K562 (cell line): ENCODE results near the gene PCDH9. TPM values are rescaled to one million over a fixed set of nuclear protein-coding genes. Genes with fewer than 3 reads are reported as not detected.

Experiments used
- ATAC-seq: fragments of 200-7000 bp; cut with Tn5 transposase; 3 replicates; pipeline ENCODE4 v1.9.1; 2020; ENCODE audit warnings: moderate library complexity
- BruUV-seq: library from RNA; stranded (reverse); fragments of 400-500 nt; replicated peaks from 2 replicates; lab custom pipeline; 2021; lab: Mats Ljungman, UMichigan
- CTCF ChIA-PET: fragments of 300-600 bp; formaldehyde crosslinking; extraction: SDS; loops from one replicate; lab custom pipeline; 2021; ENCODE audit warnings: low intra/inter-chr PET ratio; lab: Yijun Ruan, JAX
- POLR2A ChIA-PET: fragments of 300-600, 350-650 bp; sonication (Branson Sonifier 250); formaldehyde crosslinking; extraction: SDS; loops from one replicate; lab custom pipeline; 2021; ENCODE audit warnings: antibody characterized with exemption, inconsistent platforms; lab: Yijun Ruan, JAX
- DNase-seq, 4 experiments: peaks; one replicate each; pipeline versions ENCODE4 v3.0.0 to v3.0.0-alpha.2; 2011 to 2018; ENCODE audit warnings: low spot score in 3 of 4, mixed read lengths in 3 of 4; ENCODE audit errors: extremely low read depth in 1 of 4
- FAIRE-seq: peaks from 2 replicates; lab custom pipeline; 2011; peaks lifted over from hg19 to GRCh38; lab: Jason Lieb, UNC
- H2AFZ ChIP-seq: 2 replicates; pipeline ENCODE4 v1.6.0; 2011; ENCODE audit warnings: low read depth, low read length, control low read depth, inconsistent platforms
- H3K27ac ChIP-seq: fragments of 200-600 bp; 3 replicates; pipeline ENCODE4 v1.8.0; 2011; ENCODE audit warnings: low read depth, mild to moderate bottlenecking, control low read depth, inconsistent platforms, low read length, moderate library complexity, mixed read lengths; ENCODE audit errors: extremely low read depth
- H3K27me3 ChIP-seq, 2 experiments: fragments of 300-600 bp in 1 of 2; 2 replicates in 1 of 2; 3 replicates in 1 of 2; pipeline versions ENCODE4 v1.6.0 to v1.8.0; 2011; ENCODE audit warnings: inconsistent platforms in 2 of 2, low read length in 2 of 2, mild to moderate bottlenecking in 1 of 2, mixed read lengths in 1 of 2, moderate library complexity in 1 of 2; ENCODE audit not compliant: control insufficient read depth in 2 of 2, insufficient read depth in 2 of 2
- H3K36me3 ChIP-seq: fragments of 300-600 bp; 3 replicates; pipeline ENCODE4 v1.8.0; 2011; ENCODE audit warnings: mild to moderate bottlenecking, low read length, inconsistent platforms; ENCODE audit not compliant: control insufficient read depth, insufficient read depth
- H3K4me1 ChIP-seq, 2 experiments: fragments of 200-600 bp in 1 of 2; replicated peaks in 1 of 2; 2 replicates in 1 of 2; 3 replicates in 1 of 2; pipeline versions ENCODE4 v1.5.1 to v1.8.0; 2011; ENCODE audit warnings: inconsistent platforms in 2 of 2, low read length in 2 of 2, mild to moderate bottlenecking in 1 of 2, mixed read lengths in 1 of 2, moderate library complexity in 1 of 2; ENCODE audit not compliant: control insufficient read depth in 2 of 2, insufficient read depth in 2 of 2
- H3K4me2 ChIP-seq: 2 replicates; pipeline ENCODE4 v1.6.1; 2011; ENCODE audit warnings: low read length, control low read depth, inconsistent platforms, mixed read lengths; ENCODE audit not compliant: insufficient read depth
- H3K4me3 ChIP-seq: fragments of 200-600 bp; sonication (generic), shearing (Covaris generic); 2 replicates; pipeline ENCODE4 v1.5.1; 2016; ENCODE audit warnings: control low read depth, inconsistent platforms
- H3K79me2 ChIP-seq: fragments of 200-600 bp; 3 replicates; pipeline ENCODE4 v1.8.0; 2011; ENCODE audit warnings: low read length, inconsistent platforms; ENCODE audit not compliant: control insufficient read depth, insufficient read depth
- H3K9ac ChIP-seq, 2 experiments: 2 replicates each; pipeline versions ENCODE4 v1.6.0 to v1.6.1; 2011; ENCODE audit warnings: low read depth in 2 of 2, low read length in 2 of 2, control low read depth in 1 of 2, inconsistent platforms in 1 of 2, mild to moderate bottlenecking in 1 of 2, mixed read lengths in 1 of 2; ENCODE audit not compliant: insufficient read depth in 1 of 2
- H3K9me1 ChIP-seq: one replicate; pipeline ENCODE4 v1.6.0; 2011; ENCODE audit warnings: inconsistent platforms, mild to moderate bottlenecking, low read length, moderate library complexity; ENCODE audit not compliant: control insufficient read depth, insufficient read depth
- H3K9me3 ChIP-seq: replicated peaks from 2 replicates; pipeline ENCODE4 v1.5.1; 2011; ENCODE audit warnings: low read depth, low read length, inconsistent platforms; ENCODE audit not compliant: control insufficient read depth, insufficient read depth
- H4K20me1 ChIP-seq: replicated peaks from 2 replicates; pipeline ENCODE4 v1.6.1; 2011; ENCODE audit warnings: low read length, inconsistent platforms, mixed read lengths; ENCODE audit not compliant: control insufficient read depth, insufficient read depth
- DACH1 ChIP-seq: fragments of 450-650 bp; IDR thresholded peaks from 2 replicates; pipeline ENCODE4 v1.6.1; 2018; ENCODE audit not compliant: partially characterized antibody
- GATAD2B ChIP-seq: fragments of 450-650 bp; IDR thresholded peaks from 2 replicates; pipeline ENCODE4 v1.6.1; 2017; ENCODE audit warnings: mild to moderate bottlenecking, borderline replicate concordance
- GTF2A2 ChIP-seq: IDR thresholded peaks from 2 replicates; pipeline ENCODE4 v1.6.1; 2016; ENCODE audit warnings: mild to moderate bottlenecking, missing genetic modification characterization, missing compliant biosample characterization
- RBM14 ChIP-seq: fragments of 200-400 bp; formaldehyde crosslinking; IDR thresholded peaks from 2 replicates; pipeline ENCODE4 v1.6.1; 2018; ENCODE audit warnings: low read depth, mild to moderate bottlenecking, low read length, moderate library complexity, borderline replicate concordance; ENCODE audit not compliant: insufficient read depth
- SAP30 ChIP-seq: fragments of 200-600 bp; sonication (generic); IDR thresholded peaks from 2 replicates; pipeline ENCODE4 v1.6.1; 2012; ENCODE audit warnings: borderline replicate concordance, low read depth, mild to moderate bottlenecking, moderate library complexity, low read length, control low read depth, inconsistent platforms; ENCODE audit not compliant: insufficient read depth, poor library complexity, severe bottlenecking
- SMAD1 ChIP-seq: fragments of 150-350 bp; IDR thresholded peaks from 2 replicates; pipeline ENCODE4 v1.6.1; 2014; ENCODE audit warnings: low read length, low read depth; ENCODE audit not compliant: partially characterized antibody
- YBX1 ChIP-seq: fragments of 450-650 bp; IDR thresholded peaks from 2 replicates; pipeline ENCODE4 v1.7.1; 2016; ENCODE audit warnings: mild to moderate bottlenecking
- ZC3H4 ChIP-seq: sonication (generic); formaldehyde crosslinking; IDR thresholded peaks from 2 replicates; pipeline ENCODE4 v1.9.0; 2021; ENCODE audit warnings: missing genetic modification reagents, borderline replicate concordance
- ZHX1 ChIP-seq: fragments of 150-350 bp; conservative IDR thresholded peaks from 2 replicates; pipeline ENCODE4 v1.6.1; 2014; ENCODE audit warnings: low read length
- ZNF3 ChIP-seq: fragments of 250-450 bp; sonication (Bioruptor Pico); IDR thresholded peaks from 2 replicates; pipeline ENCODE4 v1.5.0; 2021; ENCODE audit warnings: mild to moderate bottlenecking, moderate library complexity
- WGBS: fragments of 100-300 bp; shearing (Covaris generic); methylation state at CpG from one replicate; pipeline ENCODE4 v1.1.6; 2016; ENCODE audit warnings: low coverage, mixed read lengths; ENCODE audit not compliant: insufficient coverage; ENCODE audit errors: missing lambda C conversion rate; 5-methylcytosine and 5-hydroxymethylcytosine counted together
- in situ Hi-C: fragments of 300-500 bp; cut with MboI; formaldehyde crosslinking; loops from 4 replicates; pipeline ENCODE4 v1.15.0; 2018; ENCODE audit warnings: inconsistent platforms, mixed read lengths
- intact Hi-C: fragments of 100-400 bp; cut with micrococcal nuclease; formaldehyde crosslinking; loops from 2 replicates; pipeline ENCODE4 v1.14.2; 2022
- polyA plus RNA-seq, 8 experiments: library from polyadenylated mRNA; depleted of rRNA in 4 of 8; stranded (reverse) in 5 of 8; unstranded in 3 of 8; fragments of >200 nt; fragmentation: Nextera tagmentation in 2 of 8; fragmentation: Illumina TruSeq in 1 of 8; extraction: Ambion mirVana in 2 of 8; extraction: Trizol in 1 of 8; gene quantifications; 2 replicates each; pipeline versions ENCODE4 v1.2.1 to v1.2.3, GENCODE V29; 2011 to 2014; ENCODE audit warnings: inconsistent platforms in 1 of 8, missing spikeins in 1 of 8
- total RNA-seq, 7 experiments: library from RNA; depleted of rRNA in 6 of 7; stranded (reverse); fragments of >200 nt in 6 of 7; fragmentation: Illumina TruSeq in 2 of 7; extraction: Trizol in 2 of 7; gene quantifications; 2 replicates each; pipeline versions ENCODE4 v1.2.1 to v1.2.3, GENCODE V29; 2011 to 2021; ENCODE audit warnings: low replicate concordance in 1 of 7

The PCDH9 gene
- total and polyA plus RNA-seq, 9 of the 15 experiments (the other 6 are each of a cell fraction or from before 2014, with no cell fraction given) = 1.1 to 6.7 (median 4.9) TPM

GRCh38 chr13:67100730-67101129 lies 129.4 kb downstream of the PCDH9 start:
- H3K36me3 ChIP-seq = no peaks in the 10 kb centered on the region
- no peaks in the 10 kb centered on the region; a peak in 2 of 5 replicates for H3K4me1 ChIP-seq
- WGBS = 57% methylated on average over 3 of the region's 3 CpGs
- no TSS peak for BruUV-seq
- H3K4me3 ChIP-seq = no peak overlapping the region
- H3K27ac ChIP-seq = no peak overlapping the region
- no peaks in the 10 kb centered on the region for H3K27me3 ChIP-seq
- ChIA-PET CTCF (no interaction called here), POLR2A (interaction anchor here (1.0 to 1.2 kb wide), 2 partner anchors 9 to 12 kb away, joined by 3 to 4 read pairs; no protein-coding TSS in a partner anchor)
- ATAC-seq = peak; percentile 32; the same call in 2 of the 3 replicates
- H4K20me1 ChIP-seq = no peaks in the 10 kb centered on the region
- intact Hi-C loops = no loop called here
- in situ Hi-C loops = no loop called here
- no peak for TF ChIP-seq SMAD1
- TF ChIP-seq GTF2A2 = no peak
- TF ChIP-seq SAP30 = no peak
- TF ChIP-seq GATAD2B = no peak
- no peak for TF ChIP-seq YBX1
- no peak for TF ChIP-seq DACH1
- TF ChIP-seq ZC3H4 (CRISPR knock-in tag) = no peak
- no peak for TF ChIP-seq ZNF3
- TF ChIP-seq ZHX1 = no peak
- no peak for TF ChIP-seq RBM14
- TF ChIP-seq, all 486 proteins: peak for 0
- H3K9me3 ChIP-seq = no peaks in the 10 kb centered on the region
- H3K9me1 ChIP-seq = no peaks in the 10 kb centered on the region
- FAIRE-seq = no peak
- H2AFZ ChIP-seq = no peak overlapping the region
- no peaks in the 10 kb centered on the region for H3K79me2 ChIP-seq
- no peak overlapping the region for H3K9ac ChIP-seq
- H3K4me2 ChIP-seq = no peak overlapping the region
- DNase-seq = no peak
